ENCODE results near the gene AKNA. TPM values are rescaled to one million over a fixed set of nuclear protein-coding genes. Genes with fewer than 3 reads are reported as not detected.

AKNA gene
- total RNA-seq, 1 experiment from 2014 or later, result 2.9 TPM

DNA sequence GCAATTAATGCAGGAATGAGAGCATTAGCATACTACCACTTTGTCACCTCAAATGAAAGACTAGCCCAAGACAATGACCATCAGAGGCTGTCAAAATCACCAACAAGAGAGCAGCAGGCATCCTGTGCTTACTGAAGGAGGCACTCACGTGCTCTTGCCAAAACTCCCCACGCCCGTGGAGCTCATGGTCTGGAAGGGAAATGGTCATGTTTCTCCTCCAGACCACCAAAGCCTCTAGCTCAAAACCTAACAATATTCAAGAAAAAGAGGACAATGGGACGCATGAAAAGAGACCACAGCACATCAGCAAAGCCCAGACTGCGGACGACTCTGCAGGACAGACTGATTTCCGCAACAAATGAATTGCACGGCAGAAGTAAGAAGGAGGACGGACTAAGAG is 12.8 kb downstream of the AKNA start:
- no peak for DNase-seq (ENCODE audit: low read depth)

GRCh38 chr9:114373960-114374730 is 13.6 kb downstream of the AKNA start:
- no peak for DNase-seq (ENCODE audit: low read depth)

- no peak for DNase-seq (ENCODE audit: low read depth)
Measured at GRCh38 chr9:114372921-114373448, 14.8 kb downstream of the AKNA start.

- peak; percentile 87 for DNase-seq (ENCODE audit: low read depth)
Measured at GRCh38 chr9:114371973-114372917, 15.5 kb downstream of the AKNA start.

DNA sequence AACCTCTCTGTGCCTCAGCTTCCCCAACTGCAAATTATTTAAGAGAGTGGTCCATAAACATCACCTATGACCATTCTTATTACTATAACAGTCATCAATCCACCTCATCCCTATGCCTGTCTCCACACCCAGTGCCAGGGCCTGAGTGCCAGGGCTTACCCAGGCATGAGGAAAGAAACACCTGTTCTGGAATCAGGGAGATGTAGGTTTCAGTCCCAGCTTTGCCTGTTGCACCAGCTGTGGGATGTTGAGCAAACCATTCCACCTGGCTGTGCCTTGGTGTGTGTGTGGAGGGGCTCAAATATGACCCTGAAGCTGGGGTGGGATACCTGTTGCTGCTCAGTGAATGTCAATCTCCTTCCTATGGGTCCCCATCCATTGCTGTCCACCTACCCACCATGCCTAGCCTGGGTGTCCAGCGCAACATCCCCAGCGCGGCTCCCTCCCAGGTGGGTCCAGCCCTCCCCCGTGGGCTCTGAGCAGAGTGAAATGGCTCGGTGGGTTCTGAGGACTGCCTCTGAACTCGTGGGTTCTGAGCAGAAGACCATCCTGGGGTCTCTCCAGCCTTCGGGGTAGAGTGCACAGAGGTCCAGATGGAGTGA is 16.3 kb downstream of the AKNA start:
- no peak for DNase-seq (ENCODE audit: low read depth)

- DNase-seq (ENCODE audit: low read depth), result no peak
Measured at GRCh38 chr9:114370968-114371320, 16.8 kb downstream of the AKNA start.

DNA sequence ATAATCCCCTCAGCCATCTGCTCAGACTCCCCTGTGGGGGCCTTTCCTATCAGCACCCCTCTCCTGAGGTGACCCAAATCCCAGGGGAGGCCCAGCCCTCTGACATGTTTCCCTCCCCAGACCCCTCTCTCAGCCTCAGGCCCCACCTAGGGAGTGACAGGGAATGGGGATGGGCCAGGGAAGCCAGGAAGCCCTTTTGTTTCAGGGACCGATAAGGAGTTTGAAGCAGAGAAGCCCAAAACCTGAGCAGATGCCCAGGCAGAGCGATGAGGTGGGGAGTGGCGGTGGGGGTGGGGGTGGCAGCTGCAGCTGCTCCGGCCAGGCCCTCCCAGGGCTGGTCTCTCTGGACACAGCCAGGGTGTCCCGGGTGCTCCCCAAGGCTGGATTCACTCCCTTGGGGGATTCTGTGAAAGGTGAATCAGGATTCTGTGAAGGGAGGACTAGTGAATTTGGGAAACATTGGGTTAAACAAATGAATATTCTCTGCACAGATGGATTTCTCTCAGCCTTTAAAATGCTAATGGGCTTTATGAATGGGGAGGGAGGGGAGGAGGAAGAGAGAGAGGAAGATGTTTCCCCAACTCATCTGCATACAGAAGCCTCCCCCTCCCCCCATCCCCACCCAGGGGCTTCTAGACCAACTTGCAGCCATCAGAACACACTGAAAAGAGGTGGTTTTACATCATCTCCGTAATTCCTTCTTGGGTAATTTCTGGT is 17.4 kb downstream of the AKNA start:
- no peak for DNase-seq (ENCODE audit: low read depth)

GRCh38 chr9:114369216-114370130 is 18.3 kb downstream of the AKNA start:
- DNase-seq (ENCODE audit: low read depth), result no peak

GRCh38 chr9:114367772-114368569 is 19.8 kb downstream of the AKNA start:
- no peak for DNase-seq (ENCODE audit: low read depth)

- no peak for DNase-seq (ENCODE audit: low read depth)
Measured at GRCh38 chr9:114367366-114367765, 20.4 kb downstream of the AKNA start.

- DNase-seq (ENCODE audit: low read depth), result peak; percentile 87
Measured at GRCh38 chr9:114366334-114367128, 21.3 kb downstream of the AKNA start.

DNA sequence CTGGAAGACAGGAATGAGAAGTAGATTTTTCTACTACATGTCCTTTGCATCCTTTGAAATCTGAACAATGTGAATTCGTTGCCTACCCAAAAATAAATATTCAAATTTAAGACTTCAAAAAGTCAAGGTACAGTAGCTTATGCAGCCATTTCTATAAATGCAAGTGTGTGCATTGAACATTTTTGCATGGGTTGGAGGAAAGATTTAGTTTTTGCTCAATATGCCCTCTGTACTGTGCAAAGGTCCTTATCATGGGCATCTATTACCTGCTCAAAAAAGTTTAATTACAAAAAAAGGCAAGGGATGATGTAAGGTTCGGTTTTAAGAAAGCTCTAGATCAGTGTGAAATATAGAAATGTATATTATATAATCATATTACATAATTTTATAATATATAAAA is 22.6 kb downstream of the AKNA start:
- DNase-seq (ENCODE audit: low read depth), result no peak

GRCh38 chr9:114364134-114365041 is 23.4 kb downstream of the AKNA start:
- peak; percentile 86 for DNase-seq (ENCODE audit: low read depth)

GRCh38 chr9:114363424-114363823 is 24.4 kb downstream of the AKNA start:
- no peak for DNase-seq (ENCODE audit: low read depth)

DNA sequence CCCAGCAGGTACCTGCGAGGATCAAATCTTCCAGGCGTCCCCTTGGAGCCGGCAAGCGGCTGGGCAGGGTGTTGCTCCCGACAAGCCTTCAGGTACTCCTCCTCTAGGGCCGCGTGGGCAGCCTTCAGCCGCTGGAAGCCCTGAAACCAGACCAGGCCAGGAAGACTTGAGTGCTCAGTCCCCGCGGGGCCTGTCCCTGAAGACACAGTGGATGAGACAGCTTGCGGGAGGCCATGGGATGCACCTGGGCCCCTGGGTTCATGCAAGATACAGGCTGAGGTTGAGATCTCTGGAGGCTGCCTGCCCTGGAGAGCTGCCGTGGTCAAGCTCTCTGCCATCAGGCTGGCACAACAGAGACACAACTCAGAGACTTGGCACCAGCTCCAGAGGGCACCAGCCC is 25.4 kb downstream of the AKNA start:
- no peak for DNase-seq (ENCODE audit: low read depth)

DNA sequence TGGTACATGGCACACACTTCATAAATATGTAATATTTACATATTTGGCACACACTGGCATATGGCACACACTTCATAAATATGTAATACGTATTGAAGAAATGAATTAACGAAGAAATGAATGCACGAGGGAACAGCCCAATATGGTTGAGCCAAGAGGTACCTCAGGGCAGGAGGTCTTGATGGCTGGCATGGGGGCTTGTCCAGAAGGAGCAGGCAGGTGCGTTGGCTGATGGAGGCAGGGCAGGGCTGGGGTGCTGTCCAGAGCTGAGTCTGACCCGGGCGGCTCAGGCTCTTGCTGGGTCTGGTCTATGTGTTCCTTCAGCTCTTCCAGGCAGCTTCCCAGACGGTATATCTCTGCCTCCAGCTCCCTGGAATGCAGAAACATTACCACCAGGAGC is 26.2 kb downstream of the AKNA start:
- DNase-seq (ENCODE audit: low read depth), result no peak

DNA sequence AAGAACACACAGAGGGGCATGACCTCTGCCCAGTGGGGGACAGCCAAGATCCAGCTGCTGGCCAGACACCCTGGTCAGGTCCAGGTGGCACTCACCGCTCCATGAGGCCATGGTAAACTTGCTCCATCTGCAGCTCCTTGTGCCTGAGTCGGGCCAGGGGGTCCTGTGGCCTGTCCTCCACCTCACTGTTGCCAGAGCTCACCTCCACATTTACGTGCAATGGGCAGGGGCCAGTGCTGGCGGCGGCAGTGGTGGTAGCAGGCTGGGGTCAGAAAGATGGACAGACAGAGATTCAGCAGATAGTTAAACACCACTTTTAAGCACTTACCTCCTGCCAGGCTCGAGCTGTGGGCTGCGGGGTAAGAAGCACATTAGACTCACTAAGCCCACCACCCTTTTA is 28.0 kb downstream of the AKNA start:
- no peak for DNase-seq (ENCODE audit: low read depth)

GRCh38 chr9:114357911-114358328 is 29.9 kb downstream of the AKNA start:
- no peak for DNase-seq (ENCODE audit: low read depth)
